GM12878 (cell line): ENCODE measurements around the gene FHIP2A. TPM values are rescaled to one million over a fixed set of nuclear protein-coding genes. Genes with fewer than 3 reads are reported as not detected.
A peak's percentile ranks its signal among the peaks of the same experiment; 100 is the strongest.

Experiments used
- BCL3 ChIP-seq: IDR thresholded peaks from 2 replicates; pipeline ENCODE4 v1.6.1; 2011; ENCODE audit warnings: borderline replicate concordance, low read depth, mild to moderate bottlenecking, moderate library complexity, low read length; ENCODE audit not compliant: insufficient read depth, poor library complexity, severe bottlenecking
- CBX3 ChIP-seq: fragments of 200-600 bp; sonication (generic); IDR thresholded peaks from 2 replicates; pipeline ENCODE4 v1.6.1; 2016; ENCODE audit warnings: low read depth, borderline replicate concordance
- CHD2 ChIP-seq: IDR thresholded peaks from 2 replicates; pipeline ENCODE4 v1.6.1; 2011; ENCODE audit warnings: low read depth, low read length, improper control_type of control experiment, borderline replicate concordance
- CTCF ChIP-seq, 3 experiments: IDR thresholded peaks in 2 of 3; conservative IDR thresholded peaks in 1 of 3; 2 replicates each; pipeline ENCODE4 v1.5.1; 2011; ENCODE audit warnings: low read depth in 3 of 3, low read length in 3 of 3, mild to moderate bottlenecking in 3 of 3, control low read depth in 2 of 3, moderate library complexity in 2 of 3, inconsistent platforms in 1 of 3, mixed read lengths in 1 of 3; ENCODE audit not compliant: control insufficient read depth in 2 of 3, insufficient read depth in 1 of 3; ENCODE audit errors: extremely low read depth in 1 of 3
- ELK1 ChIP-seq: IDR thresholded peaks from 2 replicates; pipeline ENCODE4 v1.6.1; 2012; ENCODE audit warnings: low read depth, low read length, improper control_type of control experiment
- FOXK2 ChIP-seq: fragments of 450-650 bp; IDR thresholded peaks from 2 replicates; pipeline ENCODE4 v1.6.1; 2017; ENCODE audit warnings: mild to moderate bottlenecking, moderate library complexity
- MLLT1 ChIP-seq: fragments of 450-650 bp; IDR thresholded peaks from 2 replicates; pipeline ENCODE4 v1.6.1; 2016; ENCODE audit warnings: mild to moderate bottlenecking
- MTA2 ChIP-seq: fragments of 450-650 bp; IDR thresholded peaks from 2 replicates; pipeline ENCODE4 v1.6.1; 2016; ENCODE audit warnings: low read depth, mild to moderate bottlenecking, moderate library complexity
- NBN ChIP-seq: fragments of 450-650 bp; IDR thresholded peaks from 2 replicates; pipeline ENCODE4 v1.6.1; 2016
- NFYA ChIP-seq: IDR thresholded peaks from 2 replicates; pipeline ENCODE4 v1.6.1; 2011; ENCODE audit warnings: low read depth, mild to moderate bottlenecking, low read length, improper control_type of control experiment, borderline replicate concordance
- NR2C1 ChIP-seq: fragments of 450-650 bp; IDR thresholded peaks from 2 replicates; pipeline ENCODE4 v1.6.1; 2017; ENCODE audit warnings: antibody characterized with exemption, mild to moderate bottlenecking, moderate library complexity
- PML ChIP-seq: IDR thresholded peaks from 2 replicates; pipeline ENCODE4 v1.6.1; 2012; ENCODE audit warnings: low read length, inconsistent platforms
- POU2F2 ChIP-seq: IDR thresholded peaks from 3 replicates; pipeline ENCODE4 v1.6.1; 2011; ENCODE audit warnings: low read depth, mild to moderate bottlenecking, low read length, borderline replicate concordance
- SKIL ChIP-seq: fragments of 450-650 bp; IDR thresholded peaks from 2 replicates; pipeline ENCODE4 v1.6.1; 2017; ENCODE audit warnings: mild to moderate bottlenecking, low read depth, inconsistent platforms; ENCODE audit not compliant: poor library complexity, severe bottlenecking
- SREBF1 ChIP-seq: IDR thresholded peaks from 2 replicates; pipeline ENCODE4 v1.6.1; 2012; ENCODE audit warnings: mild to moderate bottlenecking, low read length
- SREBF2 ChIP-seq: IDR thresholded peaks from 2 replicates; pipeline ENCODE4 v1.6.1; 2012; ENCODE audit warnings: mild to moderate bottlenecking, low read length
- TAF1 ChIP-seq: IDR thresholded peaks from 2 replicates; pipeline ENCODE4 v1.6.1; 2011; ENCODE audit warnings: mild to moderate bottlenecking, low read depth, low read length, borderline replicate concordance
- TARDBP ChIP-seq: IDR thresholded peaks from 2 replicates; pipeline ENCODE4 v1.6.1; 2016; ENCODE audit warnings: borderline replicate concordance
- USF2 ChIP-seq: IDR thresholded peaks from 2 replicates; pipeline ENCODE4 v1.6.1; 2011; ENCODE audit warnings: low read depth, low read length, improper control_type of control experiment, borderline replicate concordance
- YBX1 ChIP-seq: fragments of 450-650 bp; IDR thresholded peaks from 2 replicates; pipeline ENCODE4 v1.6.1; 2016; ENCODE audit warnings: antibody characterized with exemption
- ZSCAN29 ChIP-seq: fragments of 450-650 bp; IDR thresholded peaks from 2 replicates; pipeline ENCODE4 v1.6.1; 2017; ENCODE audit warnings: mild to moderate bottlenecking, moderate library complexity
- polyA plus RNA-seq, 11 experiments: library from polyadenylated mRNA; depleted of rRNA in 4 of 11; unstranded in 6 of 11; stranded (reverse) in 5 of 11; fragments of >200 nt; fragmentation: Nextera tagmentation in 4 of 11; fragmentation: Illumina TruSeq in 1 of 11; extraction: Ambion mirVana in 4 of 11; extraction: Trizol in 1 of 11; gene quantifications; 1 replicate in 1 of 11; 2 replicates in 10 of 11; pipeline versions ENCODE4 v1.2.1 to v1.2.3, GENCODE V29; 2011 to 2016; ENCODE audit warnings: inconsistent platforms in 2 of 11, missing spikeins in 2 of 11, low read depth in 1 of 11
- total RNA-seq, 4 experiments: library from RNA; depleted of rRNA in 3 of 4; stranded (reverse); fragments of >200 nt in 3 of 4; fragmentation: Illumina TruSeq in 1 of 4; extraction: Trizol in 1 of 4; gene quantifications; 2 replicates each; pipeline versions ENCODE4 v1.2.1 to v1.2.3, GENCODE V29; 2013 to 2021

Gene FHIP2A
- total and polyA plus RNA-seq, 10 of the 15 experiments (the other 5 are each of a cell fraction or from before 2014, with no cell fraction given), result 6.8 to 30.4 (median 17.0) TPM

- peak; percentile 30 to 59 (median 51); a peak in 3 of 6 replicates for TF ChIP-seq CTCF (IDR thresholded peaks at IDR 0.05 in 2 of 3, conservative IDR thresholded peaks at IDR 0.05 in 1 of 3; ENCODE audit: control insufficient read depth in 2 of 3, extremely low read depth in 1 of 3, insufficient read depth in 1 of 3, low read depth in 3 of 3, low read length in 3 of 3)
- TF ChIP-seq CBX3, result no peak
- no peak; the same call in 1 of the 2 replicates for TF ChIP-seq USF2
- no peak for TF ChIP-seq TARDBP
- TF ChIP-seq TAF1, result 0 out of 2 replicates have a peak, but pooled peaks have one; percentile 14
- TF ChIP-seq NR2C1, result no peak
- no peak for TF ChIP-seq MTA2
- no peak for TF ChIP-seq MLLT1
- no peak for TF ChIP-seq PML
- no peak for TF ChIP-seq NFYA
- 0 out of 2 replicates have a peak, but pooled peaks have one; percentile 10 for TF ChIP-seq ZSCAN29
- no peak for TF ChIP-seq FOXK2
- no peak for TF ChIP-seq SKIL
- TF ChIP-seq POU2F2, result no peak
- TF ChIP-seq BCL3, result no peak
- no peak for TF ChIP-seq CHD2
- TF ChIP-seq YBX1, result no peak
- no peak for TF ChIP-seq ELK1
- TF ChIP-seq NBN, result no peak
- no peak for TF ChIP-seq SREBF2
- no peak for TF ChIP-seq SREBF1
These were observed at the start of gene FHIP2A (continued) for GRCh38 chr10:114821293-114821914.
